IMR-90 (cell line): ENCODE data around the gene CCDC30.

ENCODE experiments used
- CEBPB ChIP-seq: IDR thresholded peaks from 2 replicates; pipeline ENCODE4 v1.6.1; 2012; ENCODE audit warnings: low read depth, low read length, improper control_type of control experiment
- CHD1 ChIP-seq: IDR thresholded peaks from 2 replicates; pipeline ENCODE4 v1.6.1; 2012; ENCODE audit warnings: low read depth, low read length, improper control_type of control experiment
- FOS ChIP-seq: fragments of 150-350 bp; IDR thresholded peaks from 2 replicates; pipeline ENCODE4 v1.6.1; 2016; ENCODE audit warnings: low read depth, low read length
- MXI1 ChIP-seq: IDR thresholded peaks from 2 replicates; pipeline ENCODE4 v1.6.1; 2012; ENCODE audit warnings: low read depth, mild to moderate bottlenecking, low read length, moderate library complexity, borderline replicate concordance
- POLR2A ChIP-seq: IDR thresholded peaks from 2 replicates; pipeline ENCODE4 v1.6.1; 2012; ENCODE audit warnings: mild to moderate bottlenecking, low read depth, low read length
- RAD21 ChIP-seq: IDR thresholded peaks from 2 replicates; pipeline ENCODE4 v1.6.1; 2012; ENCODE audit warnings: low read length, improper control_type of control experiment
- RFX5 ChIP-seq: IDR thresholded peaks from 2 replicates; pipeline ENCODE4 v1.8.0; 2012; ENCODE audit warnings: low read depth, mild to moderate bottlenecking, low read length, moderate library complexity
- SMC3 ChIP-seq: fragments of 150-350 bp; IDR thresholded peaks from 2 replicates; pipeline ENCODE4 v1.6.1; 2016; ENCODE audit warnings: low read depth, mild to moderate bottlenecking, antibody characterized with exemption, low read length, moderate library complexity
- TF ChIP-seq, protein P1 (sequence below): conservative IDR thresholded peaks from 2 replicates; pipeline ENCODE4 v1.5.1; 2012; ENCODE audit warnings: mild to moderate bottlenecking, low read depth, low read length, improper control_type of control experiment

DNA sequence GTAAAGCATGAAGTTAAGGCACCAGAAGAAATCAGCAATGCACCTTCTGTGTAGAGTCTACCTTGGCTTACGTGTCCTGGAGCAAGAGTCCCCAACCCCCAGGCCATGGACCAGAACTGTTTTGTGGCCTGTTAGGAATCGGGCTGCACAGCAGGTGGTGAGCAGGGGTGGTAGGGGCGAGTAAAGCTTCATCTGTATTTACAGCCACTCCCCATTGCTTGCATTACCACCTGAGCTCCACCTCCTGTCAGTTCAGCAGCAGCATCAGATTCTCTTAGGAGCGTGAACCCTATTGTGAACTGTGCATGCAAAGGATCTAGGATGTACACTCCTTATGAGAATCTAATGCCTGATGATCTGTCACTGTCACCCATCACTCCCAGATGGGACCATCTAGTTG lies 28.7 kb upstream of the CCDC30 start:
- TF ChIP-seq CHD1, result no peak
- TF ChIP-seq, protein P1, sequence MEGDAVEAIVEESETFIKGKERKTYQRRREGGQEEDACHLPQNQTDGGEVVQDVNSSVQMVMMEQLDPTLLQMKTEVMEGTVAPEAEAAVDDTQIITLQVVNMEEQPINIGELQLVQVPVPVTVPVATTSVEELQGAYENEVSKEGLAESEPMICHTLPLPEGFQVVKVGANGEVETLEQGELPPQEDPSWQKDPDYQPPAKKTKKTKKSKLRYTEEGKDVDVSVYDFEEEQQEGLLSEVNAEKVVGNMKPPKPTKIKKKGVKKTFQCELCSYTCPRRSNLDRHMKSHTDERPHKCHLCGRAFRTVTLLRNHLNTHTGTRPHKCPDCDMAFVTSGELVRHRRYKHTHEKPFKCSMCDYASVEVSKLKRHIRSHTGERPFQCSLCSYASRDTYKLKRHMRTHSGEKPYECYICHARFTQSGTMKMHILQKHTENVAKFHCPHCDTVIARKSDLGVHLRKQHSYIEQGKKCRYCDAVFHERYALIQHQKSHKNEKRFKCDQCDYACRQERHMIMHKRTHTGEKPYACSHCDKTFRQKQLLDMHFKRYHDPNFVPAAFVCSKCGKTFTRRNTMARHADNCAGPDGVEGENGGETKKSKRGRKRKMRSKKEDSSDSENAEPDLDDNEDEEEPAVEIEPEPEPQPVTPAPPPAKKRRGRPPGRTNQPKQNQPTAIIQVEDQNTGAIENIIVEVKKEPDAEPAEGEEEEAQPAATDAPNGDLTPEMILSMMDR, result no peak
- TF ChIP-seq SMC3, result no peak
- no peak for TF ChIP-seq RFX5
- TF ChIP-seq POLR2A, result no peak
- no peak for TF ChIP-seq MXI1
- TF ChIP-seq FOS, result no peak
- TF ChIP-seq RAD21, result no peak
- no peak for TF ChIP-seq CEBPB
